NCI-H146 treated with DMSO at 0.1 percent for 48 hours (cell line): ENCODE results near the gene IFT88.
A peak's percentile ranks its signal among the peaks of the same experiment; 100 is the strongest.

Source experiments
- DNase-seq: peaks from one replicate; lab custom pipeline; 2025; ENCODE audit not compliant: unreplicated experiment; lab: John Stamatoyannopoulos, UW

Gene IFT88

DNA sequence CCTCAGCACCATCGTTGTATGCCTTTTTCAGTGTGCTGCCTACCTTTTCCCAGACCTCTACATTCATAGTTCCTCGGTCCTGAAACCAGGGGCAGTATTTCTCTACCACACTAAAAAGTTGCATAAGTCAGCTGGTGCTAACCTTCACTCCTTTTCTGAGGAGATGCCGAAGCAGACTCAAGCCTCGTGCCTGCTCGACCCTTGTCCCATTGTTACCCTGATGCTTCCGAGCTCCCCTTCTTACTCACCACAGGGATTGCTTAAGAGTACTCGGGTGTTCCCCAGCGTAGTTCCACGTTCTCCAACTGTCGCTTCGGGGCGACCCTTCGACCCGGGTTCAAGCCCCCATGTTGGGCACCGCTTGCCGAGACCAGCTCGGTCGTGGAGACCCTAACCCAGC lies 117.6 kb downstream of the IFT88 start:
- no peak for DNase-seq

- DNase-seq, result no peak
These were observed 118.1 kb downstream of the IFT88 start for GRCh38 chr13:20685092-20685491.

GRCh38 chr13:20686167-20686566 lies 119.2 kb downstream of the IFT88 start:
- DNase-seq, result no peak

DNA sequence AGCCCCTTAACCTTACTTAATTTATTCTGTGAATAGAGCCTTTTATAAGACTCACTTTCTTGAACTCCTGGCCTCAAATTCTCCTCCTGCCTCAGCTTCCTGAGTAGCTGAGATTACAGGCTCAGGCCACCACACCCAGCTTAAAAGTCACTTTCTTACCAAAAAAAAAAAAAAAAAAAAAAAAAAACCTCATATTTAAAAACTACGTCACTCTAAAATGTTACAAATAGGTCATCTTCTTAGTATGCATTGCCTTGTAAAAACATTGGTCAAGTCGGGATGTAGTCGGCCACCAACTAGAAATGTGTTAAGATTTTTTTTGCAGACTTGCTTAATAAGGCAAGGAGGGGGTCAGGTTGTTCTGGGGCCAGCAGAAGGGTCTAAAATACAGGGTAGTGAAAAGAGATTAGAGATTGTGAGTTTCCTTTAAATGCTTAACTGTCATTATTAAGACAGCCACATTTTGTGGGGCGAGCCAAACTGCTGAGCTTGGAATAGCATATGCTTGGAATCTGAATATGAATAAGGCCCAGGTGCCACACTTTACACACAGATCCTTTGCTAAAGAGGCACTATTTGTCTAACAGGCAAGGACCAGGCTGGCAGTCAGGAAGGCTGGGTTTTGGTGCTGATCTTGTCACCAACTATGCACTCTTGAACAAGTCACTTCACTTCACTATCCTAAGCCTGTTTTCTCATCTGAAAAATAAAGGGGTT lies 120.1 kb downstream of the IFT88 start:
- no peak for DNase-seq

- DNase-seq, result no peak
These were observed 122.3 kb downstream of the IFT88 start for GRCh38 chr13:20689291-20689690.

DNA sequence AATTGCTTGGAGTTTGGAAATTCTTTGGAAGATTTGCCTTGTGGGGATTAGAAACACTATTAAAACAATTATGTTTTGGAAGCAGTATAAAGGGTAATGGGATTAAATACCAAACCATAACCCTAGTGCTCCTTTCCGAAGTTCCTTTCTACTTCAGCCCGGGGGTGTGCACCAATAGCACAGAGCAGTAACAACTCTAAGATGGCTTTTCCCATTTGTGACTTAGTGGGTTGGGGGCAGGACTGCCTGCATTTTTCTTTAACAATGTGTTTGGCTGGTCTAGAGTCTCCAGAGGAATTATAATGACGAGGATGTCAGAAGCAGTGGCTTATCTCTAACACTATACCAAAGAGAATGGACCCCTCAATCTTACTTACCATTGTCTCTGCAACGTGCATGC lies 124.7 kb downstream of the IFT88 start:
- DNase-seq, result no peak

DNA sequence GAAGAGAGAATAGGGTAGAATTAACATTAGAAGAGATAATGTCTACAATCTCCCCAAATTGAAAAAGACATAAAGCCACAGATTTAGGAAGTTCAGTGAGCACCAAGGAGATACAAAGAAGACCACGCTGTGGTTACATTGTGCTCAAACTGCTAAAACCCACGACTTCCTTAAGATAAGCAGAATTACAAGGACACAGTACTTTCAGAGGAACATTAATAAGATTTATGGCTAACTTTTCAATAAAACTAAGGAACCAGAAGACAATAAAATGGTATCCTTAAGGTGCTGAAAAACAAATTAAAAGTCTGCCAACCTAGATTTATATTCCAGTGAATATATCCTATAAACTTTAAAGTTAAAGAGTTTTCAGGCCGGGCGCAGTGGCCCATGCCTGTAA lies 129.1 kb downstream of the IFT88 start:
- no peak for DNase-seq

DNA sequence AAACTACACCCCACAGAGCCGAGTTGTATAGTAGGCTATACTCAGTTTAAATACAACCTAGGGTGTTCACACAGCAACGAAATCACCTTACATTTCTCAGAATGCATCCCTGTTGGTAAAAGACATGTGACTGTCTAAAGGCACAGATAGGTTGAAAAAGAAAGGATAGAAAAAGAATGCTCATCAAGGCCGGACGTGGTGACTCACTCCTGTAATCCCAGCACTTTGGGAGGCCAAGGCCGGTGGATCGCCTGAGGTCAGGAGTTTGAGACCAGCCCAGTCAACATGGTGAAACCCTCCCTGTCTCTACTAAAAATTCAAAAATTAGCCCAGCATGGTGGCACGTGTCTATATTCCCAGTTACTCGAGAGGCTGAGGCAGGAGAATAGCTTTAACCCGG lies 132.8 kb downstream of the IFT88 start:
- DNase-seq, result no peak

DNA sequence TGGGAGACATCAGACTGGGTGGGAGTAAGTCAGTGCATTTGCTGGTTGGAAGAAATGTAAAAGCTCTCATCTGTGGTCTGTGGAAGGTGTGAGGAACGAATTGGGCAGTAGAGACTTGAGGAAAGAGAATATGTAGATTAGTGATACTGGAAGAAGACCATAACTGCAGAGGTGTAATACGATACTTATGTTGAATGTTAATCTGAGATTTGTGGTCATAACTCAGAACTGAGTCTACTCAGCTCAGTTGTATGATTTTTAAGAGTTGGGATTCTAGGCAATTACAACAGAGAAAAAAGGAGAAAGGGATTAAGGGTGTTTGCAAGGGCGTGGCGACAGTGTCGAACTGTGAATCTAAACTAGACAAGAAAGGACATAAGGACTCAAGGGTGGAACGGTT lies 133.3 kb downstream of the IFT88 start:
- DNase-seq, result no peak

GRCh38 chr13:20701461-20701860 lies 134.5 kb downstream of the IFT88 start:
- no peak for DNase-seq

- no peak for DNase-seq
These were observed 135.6 kb downstream of the IFT88 start for GRCh38 chr13:20702530-20702914.

DNA sequence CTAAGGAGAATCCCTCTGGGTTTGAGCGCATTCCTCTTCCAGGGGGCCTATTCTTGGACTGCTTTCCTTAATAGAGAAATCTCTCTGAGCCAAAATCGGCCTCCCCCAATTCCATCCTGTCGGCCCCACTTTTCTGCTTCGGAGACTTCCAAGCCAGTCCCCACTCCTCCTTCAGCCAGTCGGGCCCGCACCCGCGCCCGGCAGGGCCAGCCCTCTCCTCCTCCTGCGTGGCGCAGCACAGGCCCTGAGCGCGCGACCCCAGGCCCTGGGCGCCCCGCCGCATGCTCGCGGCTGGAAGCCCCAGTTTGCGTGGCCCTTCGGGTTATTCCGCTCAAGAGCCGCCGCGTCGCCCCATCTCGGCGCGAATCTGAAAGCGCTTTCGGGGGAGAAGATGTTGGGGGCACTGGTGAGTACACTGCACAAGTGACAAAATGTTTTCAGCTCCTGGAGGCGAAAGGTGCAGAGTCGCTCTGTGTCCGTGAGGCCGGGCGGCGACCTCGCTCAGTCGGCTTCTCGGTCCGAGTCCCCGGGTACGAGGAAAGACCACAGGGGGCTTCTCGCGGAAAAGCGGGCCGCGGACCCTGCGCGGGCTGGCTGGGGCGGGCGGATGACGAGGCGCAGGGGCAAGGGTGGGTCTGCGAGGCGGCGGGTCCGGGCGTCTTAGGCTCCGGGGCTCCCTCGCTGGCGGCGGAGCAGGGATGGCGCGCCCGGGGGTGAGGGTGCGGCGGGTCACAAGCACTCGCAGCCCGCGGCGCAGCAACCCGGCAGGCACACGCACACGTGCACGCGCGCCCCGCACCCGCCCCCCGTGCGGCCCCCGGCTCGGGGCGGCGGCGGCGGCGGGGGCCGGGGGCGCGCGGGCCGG lies 136.2 kb downstream of the IFT88 start, which contains the start of gene IL17D:
Gene IL17D (plus strand): TSS at position 785 of the 865 bp plus-strand sequence. CDS start 303 bp downstream, outside the sequence.
- no peak for DNase-seq

DNA sequence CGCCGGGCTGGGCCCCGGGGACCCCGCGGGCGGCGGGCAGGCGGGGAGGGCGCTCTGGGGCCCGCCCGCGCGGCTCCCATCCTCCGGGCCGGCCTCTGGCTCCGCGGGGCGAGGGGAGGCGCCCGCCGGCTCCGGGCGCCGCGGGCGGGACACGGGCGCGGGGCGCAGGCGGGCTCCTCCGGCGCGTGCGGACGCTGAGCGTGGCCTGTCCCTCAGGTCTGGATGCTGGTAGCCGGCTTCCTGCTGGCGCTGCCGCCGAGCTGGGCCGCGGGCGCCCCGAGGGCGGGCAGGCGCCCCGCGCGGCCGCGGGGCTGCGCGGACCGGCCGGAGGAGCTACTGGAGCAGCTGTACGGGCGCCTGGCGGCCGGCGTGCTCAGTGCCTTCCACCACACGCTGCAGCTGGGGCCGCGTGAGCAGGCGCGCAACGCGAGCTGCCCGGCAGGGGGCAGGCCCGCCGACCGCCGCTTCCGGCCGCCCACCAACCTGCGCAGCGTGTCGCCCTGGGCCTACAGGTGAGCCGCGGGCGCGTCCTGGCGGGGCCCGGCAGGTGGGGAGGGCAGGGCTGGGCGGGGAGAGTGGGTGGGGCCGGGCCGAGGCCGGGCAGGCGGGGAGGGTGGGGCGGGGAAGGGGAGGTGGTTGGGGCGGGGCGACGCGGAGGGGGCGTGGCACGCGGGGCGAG lies 137.0 kb downstream of the IFT88 start:
- DNase-seq, result peak; percentile 64

GRCh38 chr13:20704459-20705069 lies 137.6 kb downstream of the IFT88 start:
- DNase-seq, result no peak

DNA sequence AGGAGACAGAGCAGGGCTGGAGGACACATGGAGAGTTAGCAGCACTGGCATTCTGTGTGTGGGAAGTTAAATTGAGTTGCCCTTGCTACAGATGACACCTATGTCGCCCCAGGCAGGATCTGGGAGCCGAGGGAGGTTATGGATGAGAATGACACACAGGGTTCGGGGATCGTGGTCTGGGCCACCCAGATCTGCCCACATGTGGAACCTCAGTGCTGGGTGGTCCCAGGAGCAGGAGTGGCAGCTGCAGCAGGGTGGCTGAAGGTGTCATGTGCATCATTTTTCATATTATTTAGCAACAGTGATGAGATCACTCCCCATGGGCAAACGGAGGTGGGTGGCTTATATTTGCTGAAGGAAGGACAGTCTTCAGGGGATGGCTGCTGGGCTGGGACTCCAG lies 139.7 kb downstream of the IFT88 start:
- DNase-seq, result no peak

- DNase-seq, result no peak
These were observed 141.3 kb downstream of the IFT88 start for GRCh38 chr13:20708216-20708615.

- DNase-seq, result no peak
These were observed 142.4 kb downstream of the IFT88 start for GRCh38 chr13:20709369-20709768.

DNA sequence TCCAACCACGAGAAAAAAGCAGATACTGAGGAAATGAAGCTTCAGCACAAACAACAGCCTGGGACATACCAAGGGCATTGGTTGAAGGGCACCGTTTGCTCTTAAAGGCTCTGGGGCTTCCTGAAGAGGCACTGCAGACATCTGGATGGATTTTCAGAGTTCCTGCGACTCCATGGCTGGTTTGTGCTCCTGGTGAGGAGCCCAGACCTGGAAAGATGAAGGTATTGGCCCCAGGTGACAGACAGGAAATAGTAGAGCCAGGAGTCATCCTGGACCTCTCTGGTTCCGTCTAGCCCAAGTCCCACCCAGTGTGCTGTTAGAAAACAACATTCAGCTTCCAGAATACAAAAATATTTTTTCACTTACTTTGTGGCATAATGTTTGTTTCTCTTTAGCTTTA lies 142.8 kb downstream of the IFT88 start:
- DNase-seq, result no peak

DNA sequence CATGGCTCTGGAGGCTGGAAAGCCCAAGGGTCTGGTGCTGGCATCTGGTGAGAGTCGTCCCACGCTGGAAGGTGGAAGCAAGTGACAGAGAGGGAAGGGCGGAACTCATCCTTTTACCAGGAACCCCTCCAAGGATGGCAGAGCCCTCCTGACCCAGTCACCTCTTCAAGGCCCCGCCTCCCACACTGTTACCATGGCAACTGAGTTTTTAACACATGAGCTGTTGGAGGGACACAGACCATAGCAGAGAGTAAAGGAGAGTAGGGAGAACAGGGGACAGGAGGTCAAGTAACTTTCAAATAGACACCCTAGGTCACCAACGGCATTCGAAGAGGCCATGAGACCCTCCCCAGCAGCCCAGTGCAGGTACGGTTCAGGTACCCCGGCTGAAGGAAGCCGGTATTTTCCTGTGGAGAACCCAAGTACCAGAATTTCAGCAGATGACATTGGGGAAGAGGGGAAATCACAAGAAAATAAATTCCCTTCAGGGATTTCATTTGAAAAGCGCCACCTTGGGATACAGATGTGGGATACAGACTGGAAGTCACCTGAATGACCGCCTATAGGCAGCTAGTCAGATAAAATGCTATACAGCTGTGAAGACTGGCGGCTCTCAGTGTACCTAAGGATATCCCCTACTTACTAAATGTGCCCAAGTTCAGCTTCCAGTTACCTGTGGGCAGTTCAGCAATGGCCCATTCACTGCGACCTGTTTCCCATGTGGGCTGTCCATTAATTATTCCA lies 144.5 kb downstream of the IFT88 start:
- DNase-seq, result no peak

GRCh38 chr13:20713014-20713376 lies 146.0 kb downstream of the IFT88 start:
- DNase-seq, result peak; percentile 30

- DNase-seq, result no peak
These were observed 146.8 kb downstream of the IFT88 start for GRCh38 chr13:20713751-20714150.
